Breast epithelium (tissue), 3 donors: ENCODE data around the gene SMIM13.

ENCODE experiments used
- POLR2A ChIP-seq: fragments of 450-650 bp; IDR thresholded peaks from one replicate; pipeline ENCODE4 v1.6.1; 2016; ENCODE audit warnings: antibody characterized with exemption, mild to moderate bottlenecking, moderate library complexity
- TF ChIP-seq, protein P1 (sequence below), 3 donors: fragments of 450-650 bp; IDR thresholded peaks; one replicate each; pipeline ENCODE4 v1.5.1; 2016 to 2017; ENCODE audit warnings: antibody characterized with exemption in 3 of 3, mild to moderate bottlenecking in 3 of 3, moderate library complexity in 3 of 3

DNA sequence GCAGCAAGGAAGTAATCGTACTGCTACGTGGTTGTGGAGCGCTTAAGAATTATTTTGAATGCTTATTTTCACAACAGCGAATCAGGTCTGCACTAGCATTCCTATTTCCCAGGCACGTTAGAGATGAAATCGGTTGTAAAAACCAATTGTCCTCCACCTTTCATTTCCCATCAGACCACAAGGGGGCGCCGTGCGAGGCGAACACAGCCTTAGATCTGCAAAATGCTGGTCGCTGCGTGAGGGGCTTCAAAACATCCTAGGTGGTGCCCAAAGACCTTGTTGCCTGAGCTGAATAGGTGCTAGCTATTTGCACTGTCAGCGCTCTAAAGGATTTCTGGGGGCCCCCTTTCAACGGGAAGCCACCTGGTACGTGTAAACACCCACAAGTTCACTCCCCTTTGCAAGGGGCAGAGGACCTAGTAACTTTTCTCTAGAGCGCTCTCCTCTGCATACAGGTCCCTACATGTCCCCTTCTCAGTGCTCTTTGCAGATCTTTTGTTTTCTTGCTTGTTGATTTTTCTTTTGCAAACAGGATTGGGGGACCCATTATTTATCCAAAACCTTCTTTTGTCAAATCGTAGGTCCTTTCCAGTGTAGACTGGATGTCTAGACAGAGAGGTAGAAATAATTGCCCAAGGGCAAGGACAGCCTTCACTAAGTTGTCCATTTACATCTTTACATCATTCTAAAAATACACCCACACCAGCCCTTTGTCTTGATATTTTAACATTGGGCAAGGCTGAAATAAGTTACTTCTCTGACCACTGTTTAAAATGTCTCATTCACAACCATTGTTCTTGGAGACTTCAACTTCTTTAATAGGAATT is 79.1 kb downstream of the SMIM13 start:
- TF ChIP-seq, protein P1, sequence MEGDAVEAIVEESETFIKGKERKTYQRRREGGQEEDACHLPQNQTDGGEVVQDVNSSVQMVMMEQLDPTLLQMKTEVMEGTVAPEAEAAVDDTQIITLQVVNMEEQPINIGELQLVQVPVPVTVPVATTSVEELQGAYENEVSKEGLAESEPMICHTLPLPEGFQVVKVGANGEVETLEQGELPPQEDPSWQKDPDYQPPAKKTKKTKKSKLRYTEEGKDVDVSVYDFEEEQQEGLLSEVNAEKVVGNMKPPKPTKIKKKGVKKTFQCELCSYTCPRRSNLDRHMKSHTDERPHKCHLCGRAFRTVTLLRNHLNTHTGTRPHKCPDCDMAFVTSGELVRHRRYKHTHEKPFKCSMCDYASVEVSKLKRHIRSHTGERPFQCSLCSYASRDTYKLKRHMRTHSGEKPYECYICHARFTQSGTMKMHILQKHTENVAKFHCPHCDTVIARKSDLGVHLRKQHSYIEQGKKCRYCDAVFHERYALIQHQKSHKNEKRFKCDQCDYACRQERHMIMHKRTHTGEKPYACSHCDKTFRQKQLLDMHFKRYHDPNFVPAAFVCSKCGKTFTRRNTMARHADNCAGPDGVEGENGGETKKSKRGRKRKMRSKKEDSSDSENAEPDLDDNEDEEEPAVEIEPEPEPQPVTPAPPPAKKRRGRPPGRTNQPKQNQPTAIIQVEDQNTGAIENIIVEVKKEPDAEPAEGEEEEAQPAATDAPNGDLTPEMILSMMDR (IDR thresholded peaks at IDR 0.05): peak; percentile 69 to 89 (median 81)
- TF ChIP-seq POLR2A: no peak
